OCI-LY7 (cell line): ENCODE measurements around the gene RAB22A. TPM values are rescaled to one million over a fixed set of nuclear protein-coding genes. Genes with fewer than 3 reads are reported as not detected.

Source experiments
- BruUV-seq: library from RNA; stranded (reverse); fragments of 400-500 nt; replicated peaks from 2 replicates; lab custom pipeline; 2021; lab: Mats Ljungman, UMichigan
- CTCF ChIA-PET: fragments of 300-600 bp; sonication (Branson Sonifier 250); formaldehyde crosslinking; loops from one replicate; lab custom pipeline; 2022; ENCODE audit warnings: antibody characterized with exemption; ENCODE audit not compliant: unreplicated experiment; lab: Charles Lee
- POLR2A ChIA-PET: fragments of 300-600 bp; sonication (Branson Sonifier 250); formaldehyde crosslinking; loops from one replicate; lab custom pipeline; 2022; ENCODE audit warnings: antibody characterized with exemption; lab: Charles Lee
- DNase-seq: peaks from one replicate; pipeline ENCODE4 v3.0.0-alpha.2; 2015; ENCODE audit warnings: low spot score
- H2AFZ ChIP-seq: fragments of 200-600 bp; sonication (generic), shearing (Covaris generic); 2 replicates; pipeline ENCODE4 v1.6.1; 2014; ENCODE audit warnings: mild to moderate bottlenecking, antibody characterized with exemption, low read length, moderate library complexity
- H3K27ac ChIP-seq: fragments of 200-600 bp; sonication (generic); 2 replicates; pipeline ENCODE4 v1.5.1; 2014; ENCODE audit warnings: mixed run types, low read depth, mild to moderate bottlenecking, moderate library complexity, low read length, inconsistent platforms; ENCODE audit not compliant: poor library complexity, severe bottlenecking
- H3K36me3 ChIP-seq: fragments of 200-600 bp; sonication (generic); 2 replicates; pipeline ENCODE4 v1.6.1; 2014; ENCODE audit warnings: mild to moderate bottlenecking, antibody characterized with exemption, low read length, moderate library complexity, mixed read lengths; ENCODE audit not compliant: insufficient read depth
- H3K4me1 ChIP-seq: fragments of 200-600 bp; sonication (generic); 2 replicates; pipeline ENCODE4 v1.5.1; 2014; ENCODE audit warnings: mild to moderate bottlenecking, low read length; ENCODE audit not compliant: insufficient read depth, poor library complexity, severe bottlenecking
- H3K4me2 ChIP-seq: fragments of 200-600 bp; sonication (generic); 2 replicates; pipeline ENCODE4 v1.6.1; 2014; ENCODE audit warnings: mild to moderate bottlenecking, low read length
- H3K4me3 ChIP-seq: fragments of 200-600 bp; sonication (generic); 2 replicates; pipeline ENCODE4 v1.5.1; 2014; ENCODE audit warnings: mild to moderate bottlenecking, low read depth, low read length; ENCODE audit not compliant: poor library complexity, severe bottlenecking
- H3K79me2 ChIP-seq: fragments of 200-600 bp; sonication (generic); 2 replicates; pipeline ENCODE4 v1.6.1; 2016; ENCODE audit warnings: low read depth, mild to moderate bottlenecking, low read length, moderate library complexity, mixed read lengths; ENCODE audit not compliant: insufficient read depth
- H3K9me2 ChIP-seq: fragments of 200-600 bp; sonication (generic); 2 replicates; pipeline ENCODE4 v1.6.1; 2016; ENCODE audit warnings: mild to moderate bottlenecking, low read length, mixed read lengths; ENCODE audit not compliant: insufficient read depth
- H3K9me3 ChIP-seq: fragments of 200-600 bp; sonication (generic); 2 replicates; pipeline ENCODE4 v1.6.1; 2014; ENCODE audit warnings: mild to moderate bottlenecking, mixed run types, low read length, mixed read lengths
- H4K20me1 ChIP-seq: fragments of 200-600 bp; sonication (generic); 2 replicates; pipeline ENCODE4 v1.6.1; 2014; ENCODE audit warnings: mild to moderate bottlenecking, antibody characterized with exemption, low read length, moderate library complexity, mixed read lengths; ENCODE audit not compliant: insufficient read depth
- EZH2phosphoT487 ChIP-seq: fragments of 200-600 bp; sonication (generic); IDR thresholded peaks from 2 replicates; pipeline ENCODE4 v1.6.1; 2018; ENCODE audit warnings: low read depth, borderline replicate concordance, mild to moderate bottlenecking, mixed run types, antibody characterized with exemption, low read length, moderate library complexity, mixed read lengths
- intact Hi-C: fragments of 100-400 bp; cut with micrococcal nuclease; formaldehyde crosslinking; loops from one replicate; pipeline ENCODE4 v1.10.0; 2022; ENCODE audit not compliant: unreplicated experiment
- total RNA-seq, 2 experiments: library from RNA; depleted of rRNA in 1 of 2; stranded (reverse); fragments of >200 nt in 1 of 2; shearing (Covaris generic) in 1 of 2; gene quantifications; 2 replicates each; pipeline ENCODE4 v1.2.3, GENCODE V29; 2014 to 2022
- TF ChIP-seq, protein P1 (sequence below): fragments of 200-600 bp; sonication (generic); conservative IDR thresholded peaks from 2 replicates; pipeline ENCODE4 v1.5.1; 2014; ENCODE audit warnings: mild to moderate bottlenecking, antibody characterized with exemption, low read length, moderate library complexity, mixed read lengths

RAB22A gene
- total RNA-seq, 2 experiments from 2014 or later = 7.0 to 13.4 TPM

DNA sequence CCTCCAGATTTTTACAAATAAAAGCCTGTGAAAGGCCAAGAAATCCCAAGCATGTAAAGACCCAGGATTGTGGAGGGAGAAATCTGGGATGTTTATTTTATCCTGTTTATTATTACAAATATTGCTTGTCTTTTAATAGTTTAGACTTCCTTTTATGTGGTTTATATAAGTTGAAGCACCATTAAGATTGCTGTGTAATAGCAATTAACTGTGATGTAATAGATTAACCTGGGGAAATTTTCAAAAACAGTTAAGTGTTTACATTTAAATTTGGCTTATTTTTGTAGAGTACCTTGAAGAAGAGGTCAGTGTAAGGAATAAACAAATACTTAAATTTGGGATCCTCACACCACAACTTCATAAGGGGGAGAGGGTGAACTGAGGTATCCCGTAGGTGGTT lies 106.5 kb downstream of the RAB22A start:
- TF ChIP-seq, protein P1, sequence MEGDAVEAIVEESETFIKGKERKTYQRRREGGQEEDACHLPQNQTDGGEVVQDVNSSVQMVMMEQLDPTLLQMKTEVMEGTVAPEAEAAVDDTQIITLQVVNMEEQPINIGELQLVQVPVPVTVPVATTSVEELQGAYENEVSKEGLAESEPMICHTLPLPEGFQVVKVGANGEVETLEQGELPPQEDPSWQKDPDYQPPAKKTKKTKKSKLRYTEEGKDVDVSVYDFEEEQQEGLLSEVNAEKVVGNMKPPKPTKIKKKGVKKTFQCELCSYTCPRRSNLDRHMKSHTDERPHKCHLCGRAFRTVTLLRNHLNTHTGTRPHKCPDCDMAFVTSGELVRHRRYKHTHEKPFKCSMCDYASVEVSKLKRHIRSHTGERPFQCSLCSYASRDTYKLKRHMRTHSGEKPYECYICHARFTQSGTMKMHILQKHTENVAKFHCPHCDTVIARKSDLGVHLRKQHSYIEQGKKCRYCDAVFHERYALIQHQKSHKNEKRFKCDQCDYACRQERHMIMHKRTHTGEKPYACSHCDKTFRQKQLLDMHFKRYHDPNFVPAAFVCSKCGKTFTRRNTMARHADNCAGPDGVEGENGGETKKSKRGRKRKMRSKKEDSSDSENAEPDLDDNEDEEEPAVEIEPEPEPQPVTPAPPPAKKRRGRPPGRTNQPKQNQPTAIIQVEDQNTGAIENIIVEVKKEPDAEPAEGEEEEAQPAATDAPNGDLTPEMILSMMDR = no peak
- no peak for TF ChIP-seq EZH2phosphoT487
- intact Hi-C loops = no loop called here
- Histone ChIP-seq H3K36me3 (peaks cover 70% of the 10 kb centered on the region), H3K9me3 (peaks cover 14% of the 10 kb centered on the region; the same call in 1 of the 2 replicates), H3K9me2 (no peaks in the 10 kb centered on the region), H3K27ac (no peak overlapping the region), H3K4me1 (no peaks in the 10 kb centered on the region), H3K4me2 (no peak overlapping the region), H3K4me3 (no peak overlapping the region), H3K79me2 (peaks cover 63% of the 10 kb centered on the region), H4K20me1 (no peaks in the 10 kb centered on the region), H2AFZ (no peak overlapping the region)
- DNase-seq = no peak
- ChIA-PET POLR2A (interaction anchor here (0.7 kb wide), 1 partner anchor 254 kb away, joined by 4 read pairs; no protein-coding TSS in a partner anchor), CTCF (no interaction called here)
- no TSS peak for BruUV-seq

- H3K36me3 ChIP-seq = peaks cover 73% of the 10 kb centered on the region
- no peaks in the 10 kb centered on the region for H4K20me1 ChIP-seq
- DNase-seq = no peak
- peaks cover 55% of the 10 kb centered on the region for H3K79me2 ChIP-seq
- H2AFZ ChIP-seq = no peak overlapping the region
- intact Hi-C loops = no loop called here
- H3K9me3 ChIP-seq = peaks cover 9% of the 10 kb centered on the region; the same call in 1 of the 2 replicates
- H3K9me2 ChIP-seq = no peaks in the 10 kb centered on the region
- H3K4me1 ChIP-seq = no peaks in the 10 kb centered on the region
- CTCF ChIA-PET = no interaction called here
- H3K4me3 ChIP-seq = no peak overlapping the region
- POLR2A ChIA-PET = interaction anchor here (0.7 kb wide), 1 partner anchor 253 kb away, joined by 4 read pairs; no protein-coding TSS in a partner anchor
- no peak overlapping the region for H3K27ac ChIP-seq
- TF ChIP-seq EZH2phosphoT487 = no peak
- TF ChIP-seq, protein P1 = no peak
- no peak overlapping the region for H3K4me2 ChIP-seq
- no TSS peak for BruUV-seq
These were observed 107.3 kb downstream of the RAB22A start for GRCh38 chr20:58416835-58417234.

Other genes starting within 250 kb of the RAB22A start
- not detected in 2 replicates for gene ANKRD60, start 81.1 kb upstream of the RAB22A start, total RNA-seq (2014; rRNA removed; shearing (Covaris generic))
- gene ANKRD60, start 81.1 kb upstream of the RAB22A start, total RNA-seq (2022) = not detected in 2 replicates
- 12.1 and 13.3 TPM in 2 replicates for gene VAPB, start 79.5 kb downstream of the RAB22A start, total RNA-seq (2014; rRNA removed; shearing (Covaris generic))
- gene VAPB, start 79.5 kb downstream of the RAB22A start, total RNA-seq (2022) = 41.8 and 43.2 TPM in 2 replicates
- gene APCDD1L, start 205.7 kb downstream of the RAB22A start, total RNA-seq (2014; rRNA removed; shearing (Covaris generic)) = not detected in 2 replicates
- gene APCDD1L, start 205.7 kb downstream of the RAB22A start, total RNA-seq (2022) = not detected in 2 replicates